ENCODE data around the gene ABCA7.
A peak's percentile ranks its signal among the peaks of the same experiment; 100 is the strongest.

The ABCA7 gene

GRCh38 chr19:1103132-1103707 lies 63.3 kb downstream of the ABCA7 start:
- Histone ChIP-seq H3F3A (ENCODE audit: insufficient read depth, low read length) (peaks cover 7% of the 10 kb centered on the region; the same call in 1 of the 2 replicates), H3K4me1 (ENCODE audit: low read length) (peaks cover 3% of the 10 kb centered on the region; the same call in 1 of the 2 replicates), H3K79me2 (ENCODE audit: low read length) (peaks cover 22% of the 10 kb centered on the region), H3K9ac (ENCODE audit: low read length) (peak overlapping the region; percentile 35; the same call in 1 of the 2 replicates), H3K4me3 (ENCODE audit: low read length) (peak overlapping the region; percentile 32), H3K27ac (ENCODE audit: low read length) (no peak overlapping the region), H3K36me3 (replicated peaks; ENCODE audit: insufficient read depth, low read length) (no peaks in the 10 kb centered on the region), H3K9me2 (replicated peaks; ENCODE audit: insufficient read depth, low read length) (no peaks in the 10 kb centered on the region), H3K27me3 (replicated peaks; ENCODE audit: insufficient read depth, low read length) (no peaks in the 10 kb centered on the region), H4K20me1 (ENCODE audit: insufficient read depth, low read length) (no peaks in the 10 kb centered on the region), H2AFZ (ENCODE audit: low read length) (peak overlapping the region; percentile 52), H3K9me3 (replicated peaks; ENCODE audit: insufficient read depth, low read length) (no peaks in the 10 kb centered on the region), H3K4me2 (ENCODE audit: low read depth, low read length) (peak overlapping the region; percentile 63; the same call in 1 of the 2 replicates)
- TF ChIP-seq CTCF (IDR thresholded peaks at IDR 0.05; ENCODE audit: low read length) (no peak), EZH2phosphoT487 (IDR thresholded peaks at IDR 0.05; ENCODE audit: low read length) (no peak)
- DNase-seq: no peak

- H3K27ac ChIP-seq (ENCODE audit: low read length): peak within 1 kb of the TSS; percentile 91
- H3K9me3 ChIP-seq (replicated peaks; ENCODE audit: insufficient read depth, low read length): no peaks in the 10 kb centered on the region
- H3K79me2 ChIP-seq (ENCODE audit: low read length): peaks cover 22% of the 10 kb centered on the region
- peak within 1 kb of the TSS; percentile 94 for H3K9ac ChIP-seq (ENCODE audit: low read length)
- no peaks in the 10 kb centered on the region for H4K20me1 ChIP-seq (ENCODE audit: insufficient read depth, low read length)
- peaks cover 3% of the 10 kb centered on the region; the same call in 1 of the 2 replicates for H3K4me1 ChIP-seq (ENCODE audit: low read length)
- H2AFZ ChIP-seq (ENCODE audit: low read length): peak within 1 kb of the TSS; percentile 76
- TF ChIP-seq EZH2 (optimal IDR thresholded peaks at IDR 0.05; ENCODE audit: low read depth, low read length) (no peak), CTCF (IDR thresholded peaks at IDR 0.05; ENCODE audit: low read length) (no peak), EZH2phosphoT487 (IDR thresholded peaks at IDR 0.05; ENCODE audit: low read length) (no peak)
- peaks cover 7% of the 10 kb centered on the region; the same call in 1 of the 2 replicates for H3F3A ChIP-seq (ENCODE audit: insufficient read depth, low read length)
- peak within 1 kb of the TSS; percentile 95 for H3K4me2 ChIP-seq (ENCODE audit: low read depth, low read length)
- H3K4me3 ChIP-seq (ENCODE audit: low read length): peak within 1 kb of the TSS; percentile 99
- H3K27me3 ChIP-seq (replicated peaks; ENCODE audit: insufficient read depth, low read length): no peaks in the 10 kb centered on the region
- H3K36me3 ChIP-seq (replicated peaks; ENCODE audit: insufficient read depth, low read length): no peaks in the 10 kb centered on the region
- peak; percentile 100 for DNase-seq
- no peaks in the 10 kb centered on the region for H3K9me2 ChIP-seq (replicated peaks; ENCODE audit: insufficient read depth, low read length)
Observed at GRCh38 chr19:1103708-1104310, 63.9 kb downstream of the ABCA7 start, which contains the start of gene GPX4. TSS of gene GPX4 (plus strand) at chr19:1103994. CDS start at chr19:1104044, 50 bp downstream.

- H4K20me1 ChIP-seq (ENCODE audit: insufficient read depth, low read length): no peaks in the 10 kb centered on the region
- H3K36me3 ChIP-seq (replicated peaks; ENCODE audit: insufficient read depth, low read length): no peaks in the 10 kb centered on the region
- H2AFZ ChIP-seq (ENCODE audit: low read length): peak overlapping the region; percentile 76
- peak; percentile 88 for DNase-seq
- no peaks in the 10 kb centered on the region for H3K9me2 ChIP-seq (replicated peaks; ENCODE audit: insufficient read depth, low read length)
- H3K27ac ChIP-seq (ENCODE audit: low read length): peak overlapping the region; percentile 91
- TF ChIP-seq CTCF (IDR thresholded peaks at IDR 0.05; ENCODE audit: low read length) (no peak), EZH2 (optimal IDR thresholded peaks at IDR 0.05; ENCODE audit: low read depth, low read length) (no peak), EZH2phosphoT487 (IDR thresholded peaks at IDR 0.05; ENCODE audit: low read length) (no peak)
- H3K79me2 ChIP-seq (ENCODE audit: low read length): peaks cover 22% of the 10 kb centered on the region
- no peaks in the 10 kb centered on the region for H3K27me3 ChIP-seq (replicated peaks; ENCODE audit: insufficient read depth, low read length)
- H3K4me2 ChIP-seq (ENCODE audit: low read depth, low read length): peak overlapping the region; percentile 95
- H3K4me3 ChIP-seq (ENCODE audit: low read length): peak overlapping the region; percentile 99
- H3F3A ChIP-seq (ENCODE audit: insufficient read depth, low read length): peaks cover 7% of the 10 kb centered on the region; the same call in 1 of the 2 replicates
- peaks cover 3% of the 10 kb centered on the region; the same call in 1 of the 2 replicates for H3K4me1 ChIP-seq (ENCODE audit: low read length)
- H3K9ac ChIP-seq (ENCODE audit: low read length): peak overlapping the region; percentile 94
- no peaks in the 10 kb centered on the region for H3K9me3 ChIP-seq (replicated peaks; ENCODE audit: insufficient read depth, low read length)
Observed at GRCh38 chr19:1104311-1105007, 64.6 kb downstream of the ABCA7 start.
